ENCODE measurements around the gene SPIB. TPM values are rescaled to one million over a fixed set of nuclear protein-coding genes. Genes with fewer than 3 reads are reported as not detected.

The SPIB gene
- total and polyA plus RNA-seq, 2 of the 4 experiments (the other 2 are of a cell fraction): not detected

DNA sequence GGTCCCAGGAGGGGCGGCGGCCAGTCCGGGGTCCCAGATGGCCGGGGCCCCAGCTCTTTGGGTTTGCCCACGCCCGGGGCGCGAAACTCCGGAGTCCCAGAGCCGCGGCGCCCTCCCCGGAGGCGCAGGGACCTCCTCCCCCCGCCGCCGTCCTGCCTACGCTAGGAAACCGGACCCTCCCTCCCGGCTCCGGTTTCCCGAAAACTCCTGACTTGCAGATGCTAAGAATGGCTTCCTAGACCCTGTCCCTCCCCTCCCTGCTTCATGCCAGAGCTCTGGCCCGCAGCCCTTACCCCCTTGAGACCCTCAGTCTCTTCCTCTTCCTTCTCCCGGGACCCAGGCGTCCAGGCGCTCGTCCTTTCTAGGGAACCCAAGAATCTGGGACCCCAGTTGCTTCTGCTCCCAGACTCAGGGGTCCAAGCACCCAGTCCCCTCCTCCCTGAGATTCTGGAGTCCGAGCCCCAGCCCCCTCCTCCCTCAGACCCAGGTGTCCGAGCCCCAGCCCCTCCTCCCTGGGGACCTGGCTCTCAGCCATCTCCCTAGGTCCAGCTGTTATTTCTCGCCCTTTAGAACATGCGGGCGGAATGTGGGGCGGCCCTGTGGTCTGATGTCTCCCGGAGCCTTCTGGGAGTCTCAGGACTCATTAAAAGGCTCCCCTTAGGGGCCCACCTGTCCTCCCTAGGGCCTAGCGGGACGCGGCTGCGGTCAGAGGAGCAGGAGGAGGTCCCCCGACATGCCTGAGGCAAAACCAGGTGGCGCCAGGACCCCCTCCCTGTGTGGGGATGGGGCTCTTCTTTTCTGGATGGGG, 13.7 kb downstream of the SPIB start, which contains the start of gene MYBPC2:
Gene MYBPC2 (plus strand): TSS at position 672 of the 808 bp plus-strand sequence. CDS start 62 bp downstream, at position 734.
- BruUV-seq (replicated peaks): no TSS peak

More for the DNA sequence above, 13.7 kb downstream of the SPIB start, which contains the start of gene MYBPC2:
- Histone ChIP-seq H2BK5ac (ENCODE audit: low read depth, low read length, poor library complexity, severe bottlenecking) (no peak within 1 kb of the TSS), H2BK20ac (ENCODE audit: low read depth, low read length) (no peak within 1 kb of the TSS), H3K23ac (ENCODE audit: low read depth, low read length) (peak within 1 kb of the TSS; percentile 38; the same call in 1 of the 2 replicates), H3K9me1 (ENCODE audit: insufficient read depth, low read length) (no peaks in the 10 kb centered on the region), H3K4me1 (ENCODE audit: control insufficient read depth, insufficient read depth, low read length) (0 out of 2 replicates have a peak, but pooled peaks cover 3% of the 10 kb centered on the region), H3K4me2 (ENCODE audit: low read depth, low read length) (peak within 1 kb of the TSS; percentile 96), H3K56ac (ENCODE audit: extremely low read depth, insufficient read depth, low read length) (no peak within 1 kb of the TSS), H3K36me3 (ENCODE audit: control insufficient read depth, insufficient read depth, low read length) (no peaks in the 10 kb centered on the region), H3K4me3 (ENCODE audit: insufficient read depth, low read depth, low read length) (peak within 1 kb of the TSS; percentile 48), H2AK5ac (ENCODE audit: low read depth, low read length) (no peak within 1 kb of the TSS), H4K5ac (ENCODE audit: low read depth, low read length) (no peak within 1 kb of the TSS), H3K4ac (ENCODE audit: low read depth, low read length) (no peak within 1 kb of the TSS), H2AK9ac (replicated peaks; ENCODE audit: low read depth, low read length, poor library complexity) (peak within 1 kb of the TSS; percentile 66), H2BK120ac (ENCODE audit: low read depth, low read length) (no peak within 1 kb of the TSS), H3K9ac (ENCODE audit: low read depth, low read length) (no peak within 1 kb of the TSS), H4K91ac (ENCODE audit: insufficient read depth, low read depth, low read length) (no peak within 1 kb of the TSS), H4K8ac (ENCODE audit: low read depth in 2 of 2, low read length in 2 of 2) (peak within 1 kb of the TSS in 1 of 2 experiments; percentile 54; a peak in 2 of 4 replicates), H3K27me3 (ENCODE audit: control insufficient read depth, insufficient read depth, low read length) (peaks cover 39% of the 10 kb centered on the region), H3K79me1 (ENCODE audit: low read depth in 1 of 2, low read length in 2 of 2) (no peaks in the 10 kb centered on the region), H3K18ac (ENCODE audit: low read depth, low read length) (no peak within 1 kb of the TSS), H2AFZ (replicated peaks; ENCODE audit: low read length, poor library complexity) (peak within 1 kb of the TSS; percentile 98), H3K9me3 (ENCODE audit: control insufficient read depth, insufficient read depth, low read length) (no peaks in the 10 kb centered on the region), H2BK15ac (ENCODE audit: low read depth, low read length) (no peak within 1 kb of the TSS), H4K20me1 (ENCODE audit: insufficient read depth, low read length) (no peaks in the 10 kb centered on the region), H3K27ac (ENCODE audit: insufficient read depth, low read length) (no peak within 1 kb of the TSS), H3K14ac (replicated peaks; ENCODE audit: low read depth, low read length) (no peak within 1 kb of the TSS)
- dilution Hi-C loops (cut with HindIII; ENCODE audit: low sequenced_read_pairs, unreplicated experiment) (no loop called here), intact Hi-C loops (cut with micrococcal nuclease) (no loop called here), in situ Hi-C loops (cut with MboI; ENCODE audit: low sequenced_read_pairs) (no loop called here)
- 1% methylated on average over 14 of the region's 40 CpGs; no CpG with 5 or more reads in 1 of the 2 experiments for WGBS, 2 experiments (ENCODE audit: extremely low coverage in 2 of 2, insufficient read length in 1 of 2)
- ChIA-PET CTCF (no interaction called here), POLR2A (ENCODE audit: unreplicated experiment) (no interaction called here)
- DNase-seq (no peak), ATAC-seq (ENCODE audit: low read depth) (peak; percentile 19)
- no peak for TF ChIP-seq NFE2L2 (IDR thresholded peaks at IDR 0.05; ENCODE audit: low read depth, low read length)
- no peak for TF ChIP-seq CHD1 (IDR thresholded peaks at IDR 0.05; ENCODE audit: low read depth, low read length)
- TF ChIP-seq RFX5 (IDR thresholded peaks at IDR 0.05; ENCODE audit: low read depth, low read length): peak; percentile 58; the same call in 1 of the 2 replicates
